ENCODE data around the gene CNDP2.
A peak's percentile ranks its signal among the peaks of the same experiment; 100 is the strongest.

CNDP2 gene

DNA sequence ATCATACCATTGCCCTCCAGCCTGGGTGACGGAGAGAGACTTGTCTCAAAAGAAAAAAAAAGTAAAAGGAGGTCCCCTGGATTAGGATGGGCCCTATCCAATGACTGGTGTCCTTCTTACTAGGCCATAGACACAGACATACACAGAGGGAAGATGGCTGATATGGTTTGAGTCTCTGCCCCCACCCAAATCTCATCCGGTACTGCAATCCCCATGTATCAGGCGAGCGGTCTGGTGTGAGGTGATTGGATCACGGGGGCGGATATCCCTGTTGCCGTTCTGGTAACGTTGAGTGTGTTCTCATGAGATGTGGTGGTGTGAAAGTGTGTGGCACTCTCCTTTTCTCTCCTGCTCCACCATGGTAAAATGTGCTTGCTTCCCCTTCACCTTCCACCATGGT is 7.8 kb upstream of the CNDP2 start:
- ChIA-PET POLR2A (no interaction called here), CTCF (no interaction called here)
- TF ChIP-seq, protein P1, sequence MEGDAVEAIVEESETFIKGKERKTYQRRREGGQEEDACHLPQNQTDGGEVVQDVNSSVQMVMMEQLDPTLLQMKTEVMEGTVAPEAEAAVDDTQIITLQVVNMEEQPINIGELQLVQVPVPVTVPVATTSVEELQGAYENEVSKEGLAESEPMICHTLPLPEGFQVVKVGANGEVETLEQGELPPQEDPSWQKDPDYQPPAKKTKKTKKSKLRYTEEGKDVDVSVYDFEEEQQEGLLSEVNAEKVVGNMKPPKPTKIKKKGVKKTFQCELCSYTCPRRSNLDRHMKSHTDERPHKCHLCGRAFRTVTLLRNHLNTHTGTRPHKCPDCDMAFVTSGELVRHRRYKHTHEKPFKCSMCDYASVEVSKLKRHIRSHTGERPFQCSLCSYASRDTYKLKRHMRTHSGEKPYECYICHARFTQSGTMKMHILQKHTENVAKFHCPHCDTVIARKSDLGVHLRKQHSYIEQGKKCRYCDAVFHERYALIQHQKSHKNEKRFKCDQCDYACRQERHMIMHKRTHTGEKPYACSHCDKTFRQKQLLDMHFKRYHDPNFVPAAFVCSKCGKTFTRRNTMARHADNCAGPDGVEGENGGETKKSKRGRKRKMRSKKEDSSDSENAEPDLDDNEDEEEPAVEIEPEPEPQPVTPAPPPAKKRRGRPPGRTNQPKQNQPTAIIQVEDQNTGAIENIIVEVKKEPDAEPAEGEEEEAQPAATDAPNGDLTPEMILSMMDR (IDR thresholded peaks at IDR 0.05; ENCODE audit: control extremely low read depth, extremely low read depth, low read depth, missing control alignments): no peak
- no peak for DNase-seq (ENCODE audit: extremely low spot score)

- TF ChIP-seq, protein P1 (IDR thresholded peaks at IDR 0.05; ENCODE audit: control extremely low read depth, extremely low read depth, low read depth, missing control alignments): no peak
- DNase-seq (ENCODE audit: extremely low spot score): no peak
- ChIA-PET CTCF (no interaction called here), POLR2A (no interaction called here)
Measured at GRCh38 chr18:74488864-74489263, 7.3 kb upstream of the CNDP2 start.

DNA sequence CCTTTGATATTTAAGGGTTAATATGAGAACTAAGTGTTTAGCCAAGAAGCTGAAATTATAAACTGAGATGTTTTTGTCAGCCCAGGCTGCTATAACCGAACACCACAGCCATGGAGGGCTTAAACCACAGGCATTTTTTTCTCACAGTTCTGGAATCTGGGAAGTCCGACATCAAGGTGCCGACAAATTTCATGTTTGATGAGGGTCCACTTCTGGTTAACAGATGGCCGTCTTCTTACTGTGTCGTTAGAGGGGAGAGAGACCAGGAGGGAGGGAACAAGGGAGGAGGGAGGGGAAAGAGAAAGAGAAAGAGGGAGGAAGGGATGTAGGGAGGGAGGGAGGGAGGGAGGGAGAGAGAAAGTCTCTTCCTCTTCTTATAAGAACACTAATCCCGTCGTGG is 6.5 kb upstream of the CNDP2 start:
- ChIA-PET POLR2A (no interaction called here), CTCF (no interaction called here)
- TF ChIP-seq, protein P1 (IDR thresholded peaks at IDR 0.05; ENCODE audit: control extremely low read depth, extremely low read depth, low read depth, missing control alignments): no peak
- DNase-seq (ENCODE audit: extremely low spot score): no peak

DNA sequence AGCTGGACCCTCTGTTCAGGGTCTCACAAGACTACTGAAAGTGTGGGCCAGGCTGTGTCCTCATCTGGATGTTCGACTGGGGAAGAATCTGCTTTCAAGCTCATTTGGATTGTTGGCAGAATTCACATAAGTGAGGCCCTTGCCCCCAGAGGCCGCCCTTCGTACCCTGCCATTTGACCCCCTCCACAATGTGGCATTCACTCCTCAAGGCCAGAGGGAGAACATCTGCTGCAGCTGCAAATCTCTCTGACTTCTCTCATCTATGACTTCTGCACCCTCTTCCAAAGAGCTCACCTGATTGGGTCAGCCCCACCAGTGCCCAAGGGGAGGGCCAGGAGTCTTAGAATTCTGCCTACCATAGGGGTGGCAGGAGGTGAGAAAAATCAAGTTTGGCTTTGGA is 3.9 kb upstream of the CNDP2 start:
- POLR2A ChIA-PET: no interaction called here
- DNase-seq (ENCODE audit: extremely low spot score): no peak
- TF ChIP-seq, protein P1 (IDR thresholded peaks at IDR 0.05; ENCODE audit: control extremely low read depth, extremely low read depth, low read depth, missing control alignments): no peak

GRCh38 chr18:74493689-74494088 is 2.5 kb upstream of the CNDP2 start:
- DNase-seq (ENCODE audit: extremely low spot score): peak; percentile 39
- POLR2A ChIA-PET: no interaction called here
- CTCF ChIA-PET: interaction anchor here (0.7 to 4.8 kb wide), 15 partner anchors 9 to 454 kb away, joined by 3 to 56 read pairs (median 4); no protein-coding TSS in a partner anchor

More for the DNA sequence above, 3.9 kb upstream of the CNDP2 start:
- CTCF ChIA-PET: interaction anchor here (1.4 to 4.8 kb wide), 6 partner anchors 9 to 150 kb away, joined by 3 to 56 read pairs (median 9); no protein-coding TSS in a partner anchor

DNA sequence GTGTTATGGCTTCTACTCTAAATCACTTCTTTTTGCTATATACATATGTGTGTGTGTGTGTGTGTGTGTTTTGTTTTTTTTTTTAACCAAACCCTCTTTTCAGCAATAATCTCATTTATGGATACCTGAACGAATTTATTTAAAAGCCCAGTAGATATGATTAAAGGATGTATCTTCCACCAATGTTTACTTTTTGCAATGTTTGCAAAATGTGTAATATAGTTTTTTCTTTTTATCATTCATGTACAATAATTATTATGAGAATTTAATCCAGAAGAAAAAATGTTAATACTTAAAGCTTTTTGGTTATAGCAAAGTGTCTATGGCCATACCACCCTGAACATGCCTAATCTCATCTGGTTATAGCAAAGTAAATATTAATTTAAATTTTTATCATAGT is 1.6 kb upstream of the CNDP2 start:
- CTCF ChIA-PET: interaction anchor here (1.0 to 4.8 kb wide), 3 partner anchors 10 to 454 kb away, joined by 3 to 56 read pairs (median 7); no protein-coding TSS in a partner anchor
- POLR2A ChIA-PET: no interaction called here

More at GRCh38 chr18:74493689-74494088, 2.5 kb upstream of the CNDP2 start:
- TF ChIP-seq, protein P1 (IDR thresholded peaks at IDR 0.05; ENCODE audit: control extremely low read depth, extremely low read depth, low read depth, missing control alignments): peak; percentile 80

More for the DNA sequence above, 1.6 kb upstream of the CNDP2 start:
- TF ChIP-seq, protein P1 (IDR thresholded peaks at IDR 0.05; ENCODE audit: control extremely low read depth, extremely low read depth, low read depth, missing control alignments): no peak
- DNase-seq (ENCODE audit: extremely low spot score): no peak
